ENCODE measurements around the gene COG4.

The COG4 gene

GRCh38 chr16:70552675-70553074 lies 29.3 kb upstream of the COG4 start:
- Histone ChIP-seq H2AFZ (ENCODE audit: insufficient read depth, low read length, poor library complexity) (no peak overlapping the region), H3K9me3 (ENCODE audit: insufficient read depth, low read depth, low read length) (no peaks in the 10 kb centered on the region), H3K14ac (ENCODE audit: low read length) (no peak overlapping the region), H2AK5ac (ENCODE audit: low read length) (no peak overlapping the region), H3K4ac (ENCODE audit: low read depth, low read length) (no peak overlapping the region), H3K36me3 (ENCODE audit: control insufficient read depth in 1 of 2, insufficient read depth in 2 of 2, low read length in 2 of 2) (peaks cover 28 to 71% of the 10 kb centered on the region in 2 experiments), H2BK120ac (ENCODE audit: insufficient read depth, low read length, poor library complexity) (no peak overlapping the region), H3K9ac (ENCODE audit: low read length) (no peak overlapping the region), H3K4me3 (ENCODE audit: low read depth, low read length) (no peak overlapping the region), H3K27me3 (ENCODE audit: insufficient read depth, low read length) (no peaks in the 10 kb centered on the region), H4K91ac (ENCODE audit: low read depth, low read length) (no peak overlapping the region), H3K4me2 (ENCODE audit: low read length) (no peak overlapping the region), H4K8ac (ENCODE audit: low read depth, low read length) (no peak overlapping the region), H3K27ac (ENCODE audit: low read depth, low read length) (no peak overlapping the region), H2BK5ac (ENCODE audit: low read depth, low read length, poor library complexity) (no peak overlapping the region), H3K4me1 (ENCODE audit: control insufficient read depth in 1 of 2, insufficient read depth in 2 of 2, low read length in 2 of 2) (no peaks in the 10 kb centered on the region), H3K18ac (ENCODE audit: low read length) (no peak overlapping the region), H4K12ac (ENCODE audit: low read depth, low read length) (no peak overlapping the region), H3K79me2 (ENCODE audit: control insufficient read depth, insufficient read depth, low read length, poor library complexity) (no peaks in the 10 kb centered on the region), H3K23ac (ENCODE audit: low read length) (no peak overlapping the region), H3K79me1 (ENCODE audit: low read length) (no peaks in the 10 kb centered on the region), H2BK12ac (ENCODE audit: low read length) (no peak overlapping the region)
- no peak for DNase-seq
- no CpG with 5 or more reads among the region's 8 CpGs for WGBS (ENCODE audit: extremely low coverage, insufficient coverage, insufficient read length)

GRCh38 chr16:70551788-70552187 lies 28.4 kb upstream of the COG4 start:
- no peak overlapping the region for H2AK5ac ChIP-seq (ENCODE audit: low read length)
- no peak overlapping the region for H2AFZ ChIP-seq (ENCODE audit: insufficient read depth, low read length, poor library complexity)
- no peak overlapping the region for H4K91ac ChIP-seq (ENCODE audit: low read depth, low read length)
- DNase-seq = no peak
- no peak overlapping the region for H4K12ac ChIP-seq (ENCODE audit: low read depth, low read length)
- H3K9ac ChIP-seq (ENCODE audit: low read length) = no peak overlapping the region
- no peak overlapping the region for H3K14ac ChIP-seq (ENCODE audit: low read length)
- no peaks in the 10 kb centered on the region for H3K79me1 ChIP-seq (ENCODE audit: low read length)
- no peak overlapping the region for H3K4me2 ChIP-seq (ENCODE audit: low read length)
- WGBS (ENCODE audit: extremely low coverage, insufficient coverage, insufficient read length) = no CpG with 5 or more reads among the region's 3 CpGs
- no peak overlapping the region for H3K23ac ChIP-seq (ENCODE audit: low read length)
- no peaks in the 10 kb centered on the region for H3K9me3 ChIP-seq (ENCODE audit: insufficient read depth, low read depth, low read length)
- no peak overlapping the region for H2BK5ac ChIP-seq (ENCODE audit: low read depth, low read length, poor library complexity)
- H3K79me2 ChIP-seq (ENCODE audit: control insufficient read depth, insufficient read depth, low read length, poor library complexity) = no peaks in the 10 kb centered on the region
- H3K36me3 ChIP-seq (ENCODE audit: control insufficient read depth in 1 of 2, insufficient read depth in 2 of 2, low read length in 2 of 2) = peaks cover 31 to 70% of the 10 kb centered on the region in 2 experiments
- H2BK12ac ChIP-seq (ENCODE audit: low read length) = no peak overlapping the region
- H3K27me3 ChIP-seq (ENCODE audit: insufficient read depth, low read length) = no peaks in the 10 kb centered on the region
- no peak overlapping the region for H3K27ac ChIP-seq (ENCODE audit: low read depth, low read length)
- no peak overlapping the region for H2BK120ac ChIP-seq (ENCODE audit: insufficient read depth, low read length, poor library complexity)
- no peak overlapping the region for H4K8ac ChIP-seq (ENCODE audit: low read depth, low read length)
- no peak overlapping the region for H3K4ac ChIP-seq (ENCODE audit: low read depth, low read length)
- no peak overlapping the region for H3K18ac ChIP-seq (ENCODE audit: low read length)
- no peaks in the 10 kb centered on the region for H3K4me1 ChIP-seq (ENCODE audit: control insufficient read depth in 1 of 2, insufficient read depth in 2 of 2, low read length in 2 of 2)
- no peak overlapping the region for H3K4me3 ChIP-seq (ENCODE audit: low read depth, low read length)

- no peak for DNase-seq
- WGBS (ENCODE audit: extremely low coverage, insufficient coverage, insufficient read length) = no CpG with 5 or more reads among the region's 1 CpG
- H2BK120ac ChIP-seq (ENCODE audit: insufficient read depth, low read length, poor library complexity) = no peak overlapping the region
- no peak overlapping the region for H2AK5ac ChIP-seq (ENCODE audit: low read length)
- H2BK5ac ChIP-seq (ENCODE audit: low read depth, low read length, poor library complexity) = no peak overlapping the region
- no peak overlapping the region for H3K4ac ChIP-seq (ENCODE audit: low read depth, low read length)
- H3K27ac ChIP-seq (ENCODE audit: low read depth, low read length) = no peak overlapping the region
- no peak overlapping the region for H3K23ac ChIP-seq (ENCODE audit: low read length)
- peaks cover 35 to 65% of the 10 kb centered on the region in 2 experiments for H3K36me3 ChIP-seq (ENCODE audit: control insufficient read depth in 1 of 2, insufficient read depth in 2 of 2, low read length in 2 of 2)
- H3K9ac ChIP-seq (ENCODE audit: low read length) = no peak overlapping the region
- no peaks in the 10 kb centered on the region for H3K79me1 ChIP-seq (ENCODE audit: low read length)
- no peaks in the 10 kb centered on the region for H3K9me3 ChIP-seq (ENCODE audit: insufficient read depth, low read depth, low read length)
- H2AFZ ChIP-seq (ENCODE audit: insufficient read depth, low read length, poor library complexity) = no peak overlapping the region
- H2BK12ac ChIP-seq (ENCODE audit: low read length) = no peak overlapping the region
- H3K27me3 ChIP-seq (ENCODE audit: insufficient read depth, low read length) = no peaks in the 10 kb centered on the region
- no peaks in the 10 kb centered on the region for H3K79me2 ChIP-seq (ENCODE audit: control insufficient read depth, insufficient read depth, low read length, poor library complexity)
- H3K4me1 ChIP-seq (ENCODE audit: control insufficient read depth in 1 of 2, insufficient read depth in 2 of 2, low read length in 2 of 2) = no peaks in the 10 kb centered on the region
- H3K4me2 ChIP-seq (ENCODE audit: low read length) = no peak overlapping the region
- H3K18ac ChIP-seq (ENCODE audit: low read length) = no peak overlapping the region
- H4K8ac ChIP-seq (ENCODE audit: low read depth, low read length) = no peak overlapping the region
- no peak overlapping the region for H4K12ac ChIP-seq (ENCODE audit: low read depth, low read length)
- no peak overlapping the region for H3K4me3 ChIP-seq (ENCODE audit: low read depth, low read length)
- H4K91ac ChIP-seq (ENCODE audit: low read depth, low read length) = no peak overlapping the region
- no peak overlapping the region for H3K14ac ChIP-seq (ENCODE audit: low read length)
Observed at GRCh38 chr16:70550082-70550481, 26.7 kb upstream of the COG4 start.

- Histone ChIP-seq H2AFZ (ENCODE audit: insufficient read depth, low read length, poor library complexity) (no peak overlapping the region), H2BK5ac (ENCODE audit: low read depth, low read length, poor library complexity) (no peak overlapping the region), H3K18ac (ENCODE audit: low read length) (no peak overlapping the region), H3K23ac (ENCODE audit: low read length) (no peak overlapping the region), H3K36me3 (ENCODE audit: control insufficient read depth in 1 of 2, insufficient read depth in 2 of 2, low read length in 2 of 2) (peaks cover 37 to 66% of the 10 kb centered on the region in 2 experiments), H3K79me1 (ENCODE audit: low read length) (no peaks in the 10 kb centered on the region), H4K91ac (ENCODE audit: low read depth, low read length) (no peak overlapping the region), H2AK5ac (ENCODE audit: low read length) (no peak overlapping the region), H3K79me2 (ENCODE audit: control insufficient read depth, insufficient read depth, low read length, poor library complexity) (no peaks in the 10 kb centered on the region), H3K9ac (ENCODE audit: low read length) (no peak overlapping the region), H3K4me2 (ENCODE audit: low read length) (no peak overlapping the region), H3K4me1 (ENCODE audit: control insufficient read depth in 1 of 2, insufficient read depth in 2 of 2, low read length in 2 of 2) (no peaks in the 10 kb centered on the region), H3K27me3 (ENCODE audit: insufficient read depth, low read length) (no peaks in the 10 kb centered on the region), H3K14ac (ENCODE audit: low read length) (no peak overlapping the region), H4K12ac (ENCODE audit: low read depth, low read length) (no peak overlapping the region), H2BK12ac (ENCODE audit: low read length) (no peak overlapping the region), H4K8ac (ENCODE audit: low read depth, low read length) (no peak overlapping the region), H3K4ac (ENCODE audit: low read depth, low read length) (no peak overlapping the region), H3K9me3 (ENCODE audit: insufficient read depth, low read depth, low read length) (no peaks in the 10 kb centered on the region), H3K27ac (ENCODE audit: low read depth, low read length) (no peak overlapping the region), H3K4me3 (ENCODE audit: low read depth, low read length) (no peak overlapping the region), H2BK120ac (ENCODE audit: insufficient read depth, low read length, poor library complexity) (no peak overlapping the region)
- DNase-seq = peak; percentile 17 to 75
- WGBS (ENCODE audit: extremely low coverage, insufficient coverage, insufficient read length) = 100% methylated on average over 1 of the region's 2 CpGs
Observed at GRCh38 chr16:70548936-70549335, 25.6 kb upstream of the COG4 start.
